ENCODE results near the gene ABHD14A.

- TF ChIP-seq POLR2AphosphoS5 (IDR thresholded peaks at IDR 0.05; ENCODE audit: low read depth) (no peak), CTCF (IDR thresholded peaks at IDR 0.05; ENCODE audit: insufficient read depth, low read length) (no peak)
Measured at GRCh38 chr3:52018319-52019000, 43.6 kb downstream of the ABHD14A start.

Data from HL-60 (cell line).